ENCODE data around the gene TBC1D22B.
"Not testable (repeated sequence)": the region's sequence is repeated elsewhere in the genome, so short reads cannot be mapped to it uniquely, and the experiment has no call there.

TBC1D22B gene

GRCh38 chr6:37306624-37307222 is 49.2 kb downstream of the TBC1D22B start:
- TF ChIP-seq MYC (IDR thresholded peaks at IDR 0.05; ENCODE audit: low read depth, low read length) (no peak), CTCF (IDR thresholded peaks at IDR 0.05; ENCODE audit: low read depth, low read length) (no peak), POLR2A (IDR thresholded peaks at IDR 0.05; ENCODE audit: extremely low read depth, insufficient read length) (no peak), MAX (IDR thresholded peaks at IDR 0.05; ENCODE audit: low read depth, low read length) (no peak)
- no peak overlapping the region for H3K4me3 ChIP-seq (ENCODE audit: low read depth, low read length)
- DNase-seq (ENCODE audit: low read depth), result no peak

- DNase-seq (ENCODE audit: low read depth); H3K4me3 ChIP-seq (ENCODE audit: low read depth, low read length): not testable (repeated sequence)
Observed at GRCh38 chr6:37307484-37307883, 49.9 kb downstream of the TBC1D22B start.

- no peak for DNase-seq (ENCODE audit: low read depth)
- TF ChIP-seq POLR2A (IDR thresholded peaks at IDR 0.05; ENCODE audit: extremely low read depth, insufficient read length) (no peak), MYC (IDR thresholded peaks at IDR 0.05; ENCODE audit: low read depth, low read length) (no peak), MAX (IDR thresholded peaks at IDR 0.05; ENCODE audit: low read depth, low read length) (no peak)
- no peak overlapping the region for H3K4me3 ChIP-seq (ENCODE audit: low read depth, low read length)
Observed at GRCh38 chr6:37308069-37308815, 50.7 kb downstream of the TBC1D22B start.

- no peak overlapping the region for H3K4me3 ChIP-seq (ENCODE audit: low read depth, low read length)
- DNase-seq (ENCODE audit: low read depth), result no peak
- TF ChIP-seq MAX (IDR thresholded peaks at IDR 0.05; ENCODE audit: low read depth, low read length) (no peak), POLR2A (IDR thresholded peaks at IDR 0.05; ENCODE audit: extremely low read depth, insufficient read length) (no peak), CTCF (IDR thresholded peaks at IDR 0.05; ENCODE audit: low read depth, low read length) (no peak), MYC (IDR thresholded peaks at IDR 0.05; ENCODE audit: low read depth, low read length) (no peak)
Observed at GRCh38 chr6:37309046-37309445, 51.5 kb downstream of the TBC1D22B start.

- H3K4me3 ChIP-seq (ENCODE audit: low read depth, low read length), result no peak overlapping the region
- no peak for TF ChIP-seq MAX (IDR thresholded peaks at IDR 0.05; ENCODE audit: low read depth, low read length)
- no peak for TF ChIP-seq MYC (IDR thresholded peaks at IDR 0.05; ENCODE audit: low read depth, low read length)
- TF ChIP-seq POLR2A (IDR thresholded peaks at IDR 0.05; ENCODE audit: extremely low read depth, insufficient read length), result no peak
- no peak for DNase-seq (ENCODE audit: low read depth)
Observed at GRCh38 chr6:37309692-37310091, 52.1 kb downstream of the TBC1D22B start.

- DNase-seq (ENCODE audit: low read depth), result no peak
- no peak overlapping the region for H3K4me3 ChIP-seq (ENCODE audit: low read depth, low read length)
- TF ChIP-seq MAX (IDR thresholded peaks at IDR 0.05; ENCODE audit: low read depth, low read length) (no peak), CTCF (IDR thresholded peaks at IDR 0.05; ENCODE audit: low read depth, low read length) (no peak), MYC (IDR thresholded peaks at IDR 0.05; ENCODE audit: low read depth, low read length) (no peak), POLR2A (IDR thresholded peaks at IDR 0.05; ENCODE audit: extremely low read depth, insufficient read length) (no peak)
Observed at GRCh38 chr6:37310966-37311365, 53.4 kb downstream of the TBC1D22B start.

GRCh38 chr6:37311741-37312473 is 54.3 kb downstream of the TBC1D22B start:
- no peak for TF ChIP-seq MYC (IDR thresholded peaks at IDR 0.05; ENCODE audit: low read depth, low read length)
- no peak for TF ChIP-seq CTCF (IDR thresholded peaks at IDR 0.05; ENCODE audit: low read depth, low read length)
- TF ChIP-seq MAX (IDR thresholded peaks at IDR 0.05; ENCODE audit: low read depth, low read length), result no peak
- no peak for TF ChIP-seq POLR2A (IDR thresholded peaks at IDR 0.05; ENCODE audit: extremely low read depth, insufficient read length)
- DNase-seq (ENCODE audit: low read depth), result peak; percentile 27
- H3K4me3 ChIP-seq (ENCODE audit: low read depth, low read length), result no peak overlapping the region
